HepG2 (cell line): ENCODE measurements around the gene SUMO1. TPM values are rescaled to one million over a fixed set of nuclear protein-coding genes. Genes with fewer than 3 reads are reported as not detected.
A peak's percentile ranks its signal among the peaks of the same experiment; 100 is the strongest.

ENCODE experiments used
- ATAC-seq: fragments of 200-7000 bp; cut with Tn5 transposase; 3 replicates; pipeline ENCODE4 v1.9.1; 2020; ENCODE audit warnings: mild to moderate bottlenecking, moderate library complexity
- BruUV-seq: library from RNA; stranded (reverse); fragments of 400-500 nt; replicated peaks from 2 replicates; lab custom pipeline; 2021; lab: Mats Ljungman, UMichigan
- CTCF ChIA-PET: fragments of 300-600 bp; formaldehyde crosslinking; extraction: SDS; loops from one replicate; lab custom pipeline; 2021; ENCODE audit warnings: low total read pairs, inconsistent platforms, low intra/inter-chr PET ratio; lab: Yijun Ruan, JAX
- POLR2A ChIA-PET: fragments of 350-600 bp; sonication (Branson Sonifier 250); formaldehyde crosslinking; loops from one replicate; lab custom pipeline; 2020; ENCODE audit warnings: antibody characterized with exemption, inconsistent platforms; lab: Yijun Ruan, JAX
- DNase-seq: peaks from one replicate; pipeline ENCODE4 v3.0.0-alpha.2; 2015; ENCODE audit warnings: low spot score
- FAIRE-seq: peaks from 3 replicates; lab custom pipeline; 2011; peaks lifted over from hg19 to GRCh38; lab: Jason Lieb, UNC
- H2AFZ ChIP-seq: one replicate; pipeline ENCODE4 v1.6.1; 2011; ENCODE audit warnings: low read length, inconsistent platforms
- H3K27ac ChIP-seq: fragments of 300-600 bp; 3 replicates; pipeline ENCODE4 v1.8.0; 2011; ENCODE audit warnings: mixed run types, mild to moderate bottlenecking, mixed read lengths, low read length, inconsistent platforms; ENCODE audit not compliant: insufficient read depth; ENCODE audit errors: extremely low read length
- H3K27me3 ChIP-seq, 2 experiments: fragments of 200-600 bp in 1 of 2; 2 replicates in 1 of 2; 3 replicates in 1 of 2; pipeline versions ENCODE4 v1.6.0 to v1.8.0; 2011; ENCODE audit warnings: low read length in 2 of 2, mild to moderate bottlenecking in 2 of 2, moderate library complexity in 2 of 2, inconsistent platforms in 1 of 2; ENCODE audit not compliant: insufficient read depth in 2 of 2, control insufficient read depth in 1 of 2
- H3K36me3 ChIP-seq, 2 experiments: fragments of 200-600 bp in 1 of 2; replicated peaks in 1 of 2; 2 replicates in 1 of 2; 3 replicates in 1 of 2; pipeline versions ENCODE4 v1.5.1 to v1.8.0; 2011; ENCODE audit warnings: low read length in 2 of 2, inconsistent platforms in 1 of 2; ENCODE audit not compliant: insufficient read depth in 2 of 2, control insufficient read depth in 1 of 2
- H3K4me1 ChIP-seq: 2 replicates; pipeline ENCODE4 v1.5.1; 2012; ENCODE audit warnings: low read length, inconsistent platforms; ENCODE audit not compliant: insufficient read depth
- H3K4me2 ChIP-seq: 2 replicates; pipeline ENCODE4 v1.6.0; 2011; ENCODE audit warnings: low read depth, low read length, inconsistent platforms
- H3K4me3 ChIP-seq, 3 experiments: fragments of 200-600 bp in 1 of 3; sonication (generic), shearing (Covaris generic) in 1 of 3; replicated peaks in 1 of 3; 2 replicates each; pipeline ENCODE4 v1.5.1; 2011 to 2016; ENCODE audit warnings: low read length in 3 of 3, inconsistent platforms in 2 of 3, low read depth in 2 of 3, mild to moderate bottlenecking in 2 of 3, control low read depth in 1 of 3, mixed read lengths in 1 of 3; ENCODE audit not compliant: insufficient read depth in 1 of 3
- H3K79me2 ChIP-seq: one replicate; pipeline ENCODE4 v1.6.1; 2011; ENCODE audit warnings: low read length, inconsistent platforms; ENCODE audit not compliant: insufficient read depth
- H3K9ac ChIP-seq: 2 replicates; pipeline ENCODE4 v1.6.0; 2011; ENCODE audit warnings: mild to moderate bottlenecking, low read depth, low read length, inconsistent platforms; ENCODE audit not compliant: insufficient read depth
- H3K9me3 ChIP-seq: 2 replicates; pipeline ENCODE4 v1.5.1; 2012; ENCODE audit warnings: mild to moderate bottlenecking, low read length
- H4K20me1 ChIP-seq: 2 replicates; pipeline ENCODE4 v1.6.0; 2011; ENCODE audit warnings: inconsistent platforms, mild to moderate bottlenecking, low read length, moderate library complexity; ENCODE audit not compliant: insufficient read depth
- ATF4 ChIP-seq, 2 experiments: fragments of 450-650 bp in 1 of 2; sonication (generic) in 1 of 2; formaldehyde crosslinking; IDR thresholded peaks; 2 replicates each; pipeline versions ENCODE4 v1.5.0 to v1.8.0; 2020 to 2022; ENCODE audit warnings: mild to moderate bottlenecking in 1 of 2, missing genetic modification reagents in 1 of 2
- CEBPZ ChIP-seq: IDR thresholded peaks from 2 replicates; pipeline ENCODE4 v1.6.1; 2012; ENCODE audit warnings: low read length, improper control_type of control experiment
- CENPT ChIP-seq: sonication (generic); formaldehyde crosslinking; IDR thresholded peaks from 2 replicates; pipeline ENCODE4 v1.8.0; 2022; ENCODE audit warnings: low read depth, mild to moderate bottlenecking, moderate library complexity, missing genetic modification reagents
- FOXP1 ChIP-seq, 2 experiments: fragments of 450-650 bp in 1 of 2; IDR thresholded peaks; 2 replicates each; pipeline ENCODE4 v1.6.1; 2017 to 2018; ENCODE audit warnings: antibody characterized with exemption in 1 of 2
- HHEX ChIP-seq: IDR thresholded peaks from 2 replicates; pipeline ENCODE4 v1.6.1; 2016; ENCODE audit warnings: control low read depth
- HIVEP1 ChIP-seq: sonication (generic); formaldehyde crosslinking; IDR thresholded peaks from 2 replicates; pipeline ENCODE4 v1.4.0; 2020; ENCODE audit warnings: mild to moderate bottlenecking, missing genetic modification reagents
- HOMEZ ChIP-seq: IDR thresholded peaks from 2 replicates; pipeline ENCODE4 v1.6.1; 2016; ENCODE audit warnings: low read depth
- IRF1 ChIP-seq: sonication (generic); formaldehyde crosslinking; IDR thresholded peaks from 2 replicates; pipeline ENCODE4 v1.4.0; 2020; ENCODE audit warnings: low read depth, mild to moderate bottlenecking, missing genetic modification reagents
- NFIC ChIP-seq: IDR thresholded peaks from 2 replicates; pipeline ENCODE4 v1.6.1; 2012; ENCODE audit warnings: mild to moderate bottlenecking, low read length, inconsistent platforms
- PAWR ChIP-seq: sonication (generic); formaldehyde crosslinking; IDR thresholded peaks from 2 replicates; pipeline ENCODE4 v1.4.0; 2020; ENCODE audit warnings: missing genetic modification reagents, mild to moderate bottlenecking, borderline replicate concordance
- RBM22 ChIP-seq: fragments of 200-400 bp; formaldehyde crosslinking; optimal IDR thresholded peaks from 2 replicates; pipeline ENCODE3; 2017; ENCODE audit warnings: mild to moderate bottlenecking, low read length, moderate library complexity
- RFX3 ChIP-seq: IDR thresholded peaks from 2 replicates; pipeline ENCODE4 v1.6.1; 2016; ENCODE audit warnings: missing biosample characterization, missing genetic modification reagents
- SSRP1 ChIP-seq: IDR thresholded peaks from 2 replicates; pipeline ENCODE4 v1.6.1; 2016; ENCODE audit warnings: control low read depth
- THYN1 ChIP-seq: sonication (generic); formaldehyde crosslinking; IDR thresholded peaks from 2 replicates; pipeline ENCODE4 v1.8.1; 2023; ENCODE audit warnings: low read depth, mild to moderate bottlenecking, moderate library complexity, missing genetic modification reagents, borderline replicate concordance
- TP53 ChIP-seq: sonication (generic); formaldehyde crosslinking; conservative IDR thresholded peaks from 2 replicates; pipeline ENCODE4 v1.4.0; 2020; ENCODE audit warnings: missing genetic modification reagents
- ZFP90 ChIP-seq: sonication (generic); formaldehyde crosslinking; IDR thresholded peaks from 2 replicates; pipeline ENCODE4 v1.8.0; 2022; ENCODE audit warnings: missing genetic modification reagents, mild to moderate bottlenecking, inconsistent platforms, borderline replicate concordance
- ZNF496 ChIP-seq: sonication (generic); formaldehyde crosslinking; IDR thresholded peaks from 2 replicates; pipeline ENCODE4 v1.8.1; 2023; ENCODE audit warnings: mild to moderate bottlenecking, moderate library complexity, missing genetic modification reagents; ENCODE audit not compliant: insufficient replicate concordance
- ZNF501 ChIP-seq: sonication (generic); formaldehyde crosslinking; IDR thresholded peaks from 2 replicates; pipeline ENCODE4 v1.5.1; 2020; ENCODE audit warnings: mild to moderate bottlenecking, moderate library complexity, missing genetic modification reagents
- WGBS: methylation state at CpG from one replicate; pipeline ENCODE4 v1.1.6; 2017; ENCODE audit warnings: low lambda C conversion rate; 5-methylcytosine and 5-hydroxymethylcytosine counted together
- in situ Hi-C: cut with HindIII; loops from 2 replicates; pipeline ENCODE4 v1.10.0; 2017; ENCODE audit warnings: low pct_unique_long_range_greater_than_20kb; ENCODE audit not compliant: extremely low pct_ligation_motif_present
- intact Hi-C: fragments of 100-400 bp; cut with micrococcal nuclease; formaldehyde crosslinking; loops from one replicate; pipeline ENCODE4 v1.10.0; 2022; ENCODE audit not compliant: unreplicated experiment
- polyA plus RNA-seq, 8 experiments: library from polyadenylated mRNA; depleted of rRNA in 3 of 8; stranded (reverse) in 7 of 8; unstranded in 1 of 8; fragments of >200 nt; fragmentation: Illumina TruSeq in 4 of 8; extraction: Trizol in 4 of 8; gene quantifications; 2 replicates each; pipeline versions ENCODE4 v1.2.1 to v1.2.3, GENCODE V29; 2011 to 2016; ENCODE audit warnings: low read depth in 4 of 8, missing spikeins in 1 of 8, mixed read lengths in 1 of 8; ENCODE audit not compliant: insufficient read depth in 1 of 8
- total RNA-seq, 5 experiments: library from RNA; depleted of rRNA; stranded (reverse); fragments of >200 nt; fragmentation: Illumina TruSeq; extraction: Trizol; gene quantifications; 2 replicates each; pipeline ENCODE4 v1.2.3, GENCODE V29; 2016; ENCODE audit warnings: low read depth in 1 of 5

The SUMO1 gene
- total and polyA plus RNA-seq, 2 of the 13 experiments (the other 11 are each of a cell fraction or from before 2014, with no cell fraction given) = 101 to 173 TPM

GRCh38 chr2:202278036-202278760 lies 39.8 kb upstream of the SUMO1 start:
- Histone ChIP-seq H3K4me2 (no peak overlapping the region), H3K9me3 (no peaks in the 10 kb centered on the region), H3K4me1 (peaks cover 48% of the 10 kb centered on the region), H3K27ac (peak overlapping the region; percentile 29), H4K20me1 (peaks cover 66% of the 10 kb centered on the region), H3K4me3 (no peak overlapping the region), H3K9ac (no peak overlapping the region), H3K36me3 (peaks cover 38 to 81% of the 10 kb centered on the region in 2 experiments), H3K79me2 (peaks cover 90% of the 10 kb centered on the region), H2AFZ (no peak overlapping the region), H3K27me3 (no peaks in the 10 kb centered on the region)
- FAIRE-seq = no peak
- intact Hi-C loops = loop anchor here (5.0 kb wide), 1 partner anchor 99 kb away; the partner anchor contains the start of gene BMPR2
- BruUV-seq = TSS peak; percentile 29
- peak; percentile 29 for DNase-seq
- 90% methylated on average over 6 of the region's 6 CpGs for WGBS
- no peak for ATAC-seq
- POLR2A ChIA-PET = interaction anchor here (1.1 to 1.5 kb wide), 4 partner anchors 9 to 41 kb away, joined by 3 to 8 read pairs (median 3); partner anchors contain the start of gene NOP58
- in situ Hi-C loops = no loop called here
- CTCF ChIA-PET = no interaction called here
- no peak for TF ChIP-seq TP53 (CRISPR knock-in tag)
- no peak for TF ChIP-seq THYN1
- 0 out of 2 replicates have a peak, but pooled peaks have one; percentile 28 for TF ChIP-seq HOMEZ (CRISPR knock-in tag)
- no peak for TF ChIP-seq IRF1
- TF ChIP-seq SSRP1 = no peak
- TF ChIP-seq CEBPZ = no peak
- no peak for TF ChIP-seq ZFP90
- no peak for TF ChIP-seq HHEX (CRISPR knock-in tag)
- TF ChIP-seq RBM22 = peak; percentile 89
- TF ChIP-seq CENPT (CRISPR knock-in tag) = no peak
- TF ChIP-seq RFX3 (CRISPR knock-in tag) = no peak
- no peak for TF ChIP-seq ZNF501 (CRISPR knock-in tag)
- TF ChIP-seq HIVEP1 (CRISPR knock-in tag) = no peak
- no peak for TF ChIP-seq ATF4 (CRISPR knock-in tag; IDR thresholded peaks at IDR 0.05)
- TF ChIP-seq NFIC = no peak
- TF ChIP-seq PAWR (CRISPR knock-in tag) = no peak
- no peak for TF ChIP-seq FOXP1 (IDR thresholded peaks at IDR 0.05)
- peak; percentile 32; the same call in 1 of the 2 replicates for TF ChIP-seq FOXP1 (CRISPR knock-in tag; IDR thresholded peaks at IDR 0.05)
- TF ChIP-seq ZNF496 (CRISPR knock-in tag) = no peak
